Suprapubic skin (tissue), 3 donors: ENCODE data around the gene CBLB.

Experiments used
- EP300 ChIP-seq: sonication (generic); formaldehyde crosslinking; IDR thresholded peaks from one replicate; pipeline ENCODE4 v1.6.1; 2017; ENCODE audit warnings: antibody characterized with exemption
- TF ChIP-seq, protein P1 (sequence below), 2 donors: fragments of 200-600 bp in 1 of 2; fragments of 450-650 bp in 1 of 2; sonication (generic) in 1 of 2; IDR thresholded peaks; one replicate each; pipeline ENCODE4 v1.5.1; 2016 to 2019; ENCODE audit warnings: antibody characterized with exemption in 2 of 2, mild to moderate bottlenecking in 1 of 2, moderate library complexity in 1 of 2

DNA sequence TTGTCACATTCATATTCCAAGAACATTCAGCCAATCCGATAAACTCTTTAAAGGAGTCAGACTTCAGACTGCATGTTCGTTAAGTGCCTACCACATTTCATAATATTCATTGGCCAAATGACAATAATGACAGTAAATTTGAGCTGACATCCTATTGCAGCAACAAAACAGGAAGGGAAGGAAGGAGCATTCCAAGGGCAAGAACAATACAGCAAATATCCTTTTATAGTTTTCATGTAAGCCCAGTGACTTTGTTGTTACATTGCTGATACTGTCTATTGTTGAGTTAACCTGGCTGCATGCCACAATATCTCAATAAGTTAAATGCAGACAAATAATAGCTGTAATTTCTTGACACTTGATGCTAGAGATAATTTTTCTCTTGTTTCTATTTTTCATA is 16.4 kb upstream of the CBLB start:
- TF ChIP-seq, protein P1, sequence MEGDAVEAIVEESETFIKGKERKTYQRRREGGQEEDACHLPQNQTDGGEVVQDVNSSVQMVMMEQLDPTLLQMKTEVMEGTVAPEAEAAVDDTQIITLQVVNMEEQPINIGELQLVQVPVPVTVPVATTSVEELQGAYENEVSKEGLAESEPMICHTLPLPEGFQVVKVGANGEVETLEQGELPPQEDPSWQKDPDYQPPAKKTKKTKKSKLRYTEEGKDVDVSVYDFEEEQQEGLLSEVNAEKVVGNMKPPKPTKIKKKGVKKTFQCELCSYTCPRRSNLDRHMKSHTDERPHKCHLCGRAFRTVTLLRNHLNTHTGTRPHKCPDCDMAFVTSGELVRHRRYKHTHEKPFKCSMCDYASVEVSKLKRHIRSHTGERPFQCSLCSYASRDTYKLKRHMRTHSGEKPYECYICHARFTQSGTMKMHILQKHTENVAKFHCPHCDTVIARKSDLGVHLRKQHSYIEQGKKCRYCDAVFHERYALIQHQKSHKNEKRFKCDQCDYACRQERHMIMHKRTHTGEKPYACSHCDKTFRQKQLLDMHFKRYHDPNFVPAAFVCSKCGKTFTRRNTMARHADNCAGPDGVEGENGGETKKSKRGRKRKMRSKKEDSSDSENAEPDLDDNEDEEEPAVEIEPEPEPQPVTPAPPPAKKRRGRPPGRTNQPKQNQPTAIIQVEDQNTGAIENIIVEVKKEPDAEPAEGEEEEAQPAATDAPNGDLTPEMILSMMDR (IDR thresholded peaks at IDR 0.05): no peak
- TF ChIP-seq EP300: no peak
